ENCODE measurements around the gene TSPAN12. TPM values are rescaled to one million over a fixed set of nuclear protein-coding genes. Genes with fewer than 3 reads are reported as not detected.

Gene TSPAN12
- total and polyA plus RNA-seq, 2 donors (not counting 1 experiment from before 2014, with no cell fraction given) = not detected

DNA sequence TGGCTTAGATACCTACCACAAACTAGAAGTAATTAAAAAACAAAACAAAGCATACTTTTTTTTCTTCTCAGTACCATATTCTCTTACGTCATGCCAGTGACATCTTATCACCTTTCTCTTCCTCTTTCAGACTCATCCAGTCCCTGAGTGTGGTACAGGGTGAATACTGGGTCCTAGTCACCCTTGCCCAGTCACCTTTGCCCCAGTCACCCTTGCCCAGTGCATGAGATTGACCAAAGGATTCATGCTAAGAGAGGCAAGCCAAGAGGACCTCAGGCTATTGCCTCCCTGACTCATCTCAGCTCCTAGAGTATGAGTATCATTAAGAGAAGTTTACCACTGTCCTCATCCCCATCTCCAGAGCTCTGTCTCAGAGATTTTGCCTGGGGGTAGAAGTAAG lies 10.0 kb upstream of the TSPAN12 start:
- no peak overlapping the region for H3K4me3 Mint-ChIP-seq
- Histone ChIP-seq H3K4me1 (ENCODE audit: control insufficient read depth in 2 of 2, insufficient read depth in 2 of 2, low read length in 2 of 2) (no peaks in the 10 kb centered on the region), H3K79me2 (ENCODE audit: control insufficient read depth, insufficient read depth, low read length) (no peaks in the 10 kb centered on the region), H3K36me3 (replicated peaks in 1 of 2; ENCODE audit: control extremely low read depth in 1 of 2, control insufficient read depth in 1 of 2, extremely low read depth in 1 of 2, insufficient read depth in 2 of 2, low read length in 1 of 2) (no peaks in the 10 kb centered on the region), H3K27ac (ENCODE audit: low read length in 2 of 2) (no peak overlapping the region), H3K9ac (ENCODE audit: low read length) (no peak overlapping the region), H2AFZ (ENCODE audit: insufficient read depth, low read depth, low read length, poor library complexity, severe bottlenecking) (no peak overlapping the region), H3K9me3 (ENCODE audit: control extremely low read depth in 1 of 3, control insufficient read depth in 2 of 3, insufficient read depth in 1 of 3, low read length in 2 of 3) (no peaks in the 10 kb centered on the region), H4K20me1 (ENCODE audit: control insufficient read depth, insufficient read depth, low read length, poor library complexity, severe bottlenecking) (no peaks in the 10 kb centered on the region), H3K4me3 (ENCODE audit: control extremely low read depth in 1 of 5, extremely low read depth in 1 of 5, insufficient read depth in 1 of 5, low read depth in 2 of 5, low read length in 4 of 5) (no peak overlapping the region), H3K27me3 (replicated peaks in 1 of 4; ENCODE audit: control extremely low read depth in 1 of 4, control insufficient read depth in 3 of 4, insufficient read depth in 4 of 4, low read length in 3 of 4) (peaks cover 0 to 6% (median 0%) of the 10 kb centered on the region in 4 experiments), H3K4me2 (replicated peaks; ENCODE audit: low read depth, low read length, poor library complexity, severe bottlenecking) (no peak overlapping the region)
- no peaks in the 10 kb centered on the region for H3K9me3 Mint-ChIP-seq (ENCODE audit: insufficient read depth)
- DNase-seq = no peak
- ChIA-PET POLR2A (no interaction called here), CTCF (no interaction called here)
- H3K27ac Mint-ChIP-seq = no peak overlapping the region
- no CpG with 5 or more reads among the region's 1 CpG for WGBS (ENCODE audit: insufficient coverage)
- ATAC-seq (ENCODE audit: low read depth) = no peak
- no peaks in the 10 kb centered on the region for H3K4me1 Mint-ChIP-seq
- intact Hi-C loops (cut with micrococcal nuclease) = no loop called here
- TF ChIP-seq EZH2 (IDR thresholded peaks at IDR 0.05; ENCODE audit: borderline replicate concordance, insufficient read depth, low read depth, low read length, poor library complexity, severe bottlenecking) = no peak
- TF ChIP-seq, protein P1, sequence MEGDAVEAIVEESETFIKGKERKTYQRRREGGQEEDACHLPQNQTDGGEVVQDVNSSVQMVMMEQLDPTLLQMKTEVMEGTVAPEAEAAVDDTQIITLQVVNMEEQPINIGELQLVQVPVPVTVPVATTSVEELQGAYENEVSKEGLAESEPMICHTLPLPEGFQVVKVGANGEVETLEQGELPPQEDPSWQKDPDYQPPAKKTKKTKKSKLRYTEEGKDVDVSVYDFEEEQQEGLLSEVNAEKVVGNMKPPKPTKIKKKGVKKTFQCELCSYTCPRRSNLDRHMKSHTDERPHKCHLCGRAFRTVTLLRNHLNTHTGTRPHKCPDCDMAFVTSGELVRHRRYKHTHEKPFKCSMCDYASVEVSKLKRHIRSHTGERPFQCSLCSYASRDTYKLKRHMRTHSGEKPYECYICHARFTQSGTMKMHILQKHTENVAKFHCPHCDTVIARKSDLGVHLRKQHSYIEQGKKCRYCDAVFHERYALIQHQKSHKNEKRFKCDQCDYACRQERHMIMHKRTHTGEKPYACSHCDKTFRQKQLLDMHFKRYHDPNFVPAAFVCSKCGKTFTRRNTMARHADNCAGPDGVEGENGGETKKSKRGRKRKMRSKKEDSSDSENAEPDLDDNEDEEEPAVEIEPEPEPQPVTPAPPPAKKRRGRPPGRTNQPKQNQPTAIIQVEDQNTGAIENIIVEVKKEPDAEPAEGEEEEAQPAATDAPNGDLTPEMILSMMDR (IDR thresholded peaks at IDR 0.05) = no peak
- peaks cover 42% of the 10 kb centered on the region for H3K27me3 Mint-ChIP-seq

DNA sequence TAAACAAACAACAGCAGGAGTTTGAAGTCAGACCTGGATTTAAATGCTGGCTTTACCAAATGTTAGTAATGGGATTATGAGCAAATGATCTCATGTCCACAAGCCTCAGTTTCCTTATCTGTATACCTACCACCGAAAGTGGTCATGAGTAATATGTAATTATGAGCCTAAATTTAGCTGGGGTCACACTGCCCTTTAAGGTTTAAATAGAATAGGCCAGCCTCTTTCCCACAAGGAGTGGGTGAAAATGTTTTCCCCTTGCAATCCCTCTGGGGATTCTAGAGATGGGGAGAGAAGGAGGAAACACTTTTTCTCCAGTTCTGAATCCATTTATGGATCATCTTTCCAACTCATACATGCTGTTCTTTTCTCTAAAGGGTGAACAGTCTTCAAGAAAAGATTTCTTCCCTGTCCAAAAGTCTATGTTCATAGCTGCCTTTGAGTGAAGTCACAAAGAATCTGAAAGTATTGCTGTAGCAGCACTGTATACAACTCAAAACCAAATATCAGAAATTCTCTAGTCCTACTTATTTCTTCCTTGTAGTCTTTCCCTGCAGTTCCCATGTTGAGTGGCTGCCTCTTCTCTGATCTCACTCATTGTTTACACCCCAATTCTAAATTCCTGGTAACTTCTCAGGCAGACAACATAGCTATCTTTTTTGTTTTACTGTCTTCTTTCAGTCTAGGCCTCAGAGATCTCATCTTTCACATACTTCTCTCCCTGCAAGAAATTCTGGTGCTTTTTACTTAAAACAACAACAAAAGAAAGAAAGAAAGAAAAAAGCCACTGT lies 7.4 kb upstream of the TSPAN12 start:
- no CpG with 5 or more reads among the region's 1 CpG for WGBS (ENCODE audit: insufficient coverage)
- Histone ChIP-seq H3K79me2 (ENCODE audit: control insufficient read depth, insufficient read depth, low read length) (no peaks in the 10 kb centered on the region), H3K4me1 (ENCODE audit: control insufficient read depth in 2 of 2, insufficient read depth in 2 of 2, low read length in 2 of 2) (no peaks in the 10 kb centered on the region), H3K4me3 (ENCODE audit: control extremely low read depth in 1 of 5, extremely low read depth in 1 of 5, insufficient read depth in 1 of 5, low read depth in 2 of 5, low read length in 4 of 5) (no peak overlapping the region), H2AFZ (ENCODE audit: insufficient read depth, low read depth, low read length, poor library complexity, severe bottlenecking) (no peak overlapping the region), H3K27me3 (replicated peaks in 1 of 4; ENCODE audit: control extremely low read depth in 1 of 4, control insufficient read depth in 3 of 4, insufficient read depth in 4 of 4, low read length in 3 of 4) (peaks cover 0 to 6% (median 0%) of the 10 kb centered on the region in 4 experiments), H3K4me2 (replicated peaks; ENCODE audit: low read depth, low read length, poor library complexity, severe bottlenecking) (no peak overlapping the region), H3K27ac (ENCODE audit: low read length in 2 of 2) (no peak overlapping the region), H3K9me3 (ENCODE audit: control extremely low read depth in 1 of 3, control insufficient read depth in 2 of 3, insufficient read depth in 1 of 3, low read length in 2 of 3) (no peaks in the 10 kb centered on the region), H4K20me1 (ENCODE audit: control insufficient read depth, insufficient read depth, low read length, poor library complexity, severe bottlenecking) (no peaks in the 10 kb centered on the region), H3K36me3 (replicated peaks in 1 of 2; ENCODE audit: control extremely low read depth in 1 of 2, control insufficient read depth in 1 of 2, extremely low read depth in 1 of 2, insufficient read depth in 2 of 2, low read length in 1 of 2) (no peaks in the 10 kb centered on the region), H3K9ac (ENCODE audit: low read length) (no peak overlapping the region)
- Mint-ChIP-seq H3K4me1 (no peaks in the 10 kb centered on the region), H3K4me3 (no peak overlapping the region), H3K9me3 (ENCODE audit: insufficient read depth) (no peaks in the 10 kb centered on the region), H3K27ac (no peak overlapping the region), H3K27me3 (peaks cover 40% of the 10 kb centered on the region)
- intact Hi-C loops (cut with micrococcal nuclease) = no loop called here
- CTCF ChIA-PET = interaction anchor here (0.8 kb wide), 1 partner anchor 73 kb away, joined by 3 read pairs; no protein-coding TSS in a partner anchor
- no peak for DNase-seq
- POLR2A ChIA-PET = no interaction called here
- no peak for ATAC-seq (ENCODE audit: low read depth)
- TF ChIP-seq, protein P1 (IDR thresholded peaks at IDR 0.05) = no peak
- no peak for TF ChIP-seq EZH2 (IDR thresholded peaks at IDR 0.05; ENCODE audit: borderline replicate concordance, insufficient read depth, low read depth, low read length, poor library complexity, severe bottlenecking)
